Fibroblast of lung (primary cell): ENCODE measurements around the gene SEMA5A. TPM values are rescaled to one million over a fixed set of nuclear protein-coding genes. Genes with fewer than 3 reads are reported as not detected.

Experiments used
- DNase-seq, 2 donors: peaks; one replicate each; pipeline versions ENCODE4 v3.0.0 to v3.0.0-alpha.2; 2010; ENCODE audit warnings: low read depth in 2 of 2
- H2AFZ ChIP-seq: 2 replicates; pipeline ENCODE4 v1.5.1; 2012; ENCODE audit warnings: low read length, control low read depth, inconsistent platforms
- H3K27ac ChIP-seq: 2 replicates; pipeline ENCODE4 v1.5.1; 2011; ENCODE audit warnings: low read length, control low read depth; ENCODE audit not compliant: insufficient read depth
- H3K27me3 ChIP-seq: 2 replicates; pipeline ENCODE4 v1.5.1; 2011; ENCODE audit warnings: mild to moderate bottlenecking, low read length; ENCODE audit not compliant: control insufficient read depth, insufficient read depth
- H3K36me3 ChIP-seq: 2 replicates; pipeline ENCODE4 v1.5.1; 2011; ENCODE audit warnings: low read length; ENCODE audit not compliant: control insufficient read depth, insufficient read depth
- H3K4me1 ChIP-seq: 2 replicates; pipeline ENCODE4 v1.5.1; 2011; ENCODE audit warnings: low read length; ENCODE audit not compliant: control insufficient read depth, insufficient read depth; ENCODE audit errors: extremely low read depth
- H3K4me2 ChIP-seq: 2 replicates; pipeline ENCODE4 v1.5.1; 2011; ENCODE audit warnings: low read length, control low read depth; ENCODE audit not compliant: insufficient read depth; ENCODE audit errors: extremely low read depth
- H3K4me3 ChIP-seq, 4 experiments: fragments of 200-600 bp in 1 of 4; sonication (generic) in 1 of 4; replicated peaks in 1 of 4; 2 replicates each; pipeline ENCODE4 v1.5.1; 2011 to 2016; ENCODE audit warnings: low read length in 4 of 4, low read depth in 3 of 4, mild to moderate bottlenecking in 3 of 4, control low read depth in 2 of 4, inconsistent platforms in 1 of 4, mixed read lengths in 1 of 4; ENCODE audit not compliant: insufficient read depth in 1 of 4; ENCODE audit errors: control extremely low read depth in 1 of 4
- H3K79me2 ChIP-seq: 2 replicates; pipeline ENCODE4 v1.5.1; 2012; ENCODE audit warnings: mild to moderate bottlenecking, low read length, inconsistent platforms; ENCODE audit not compliant: control insufficient read depth, insufficient read depth
- H3K9ac ChIP-seq: 2 replicates; pipeline ENCODE4 v1.5.1; 2011; ENCODE audit warnings: mild to moderate bottlenecking, low read length, control low read depth; ENCODE audit not compliant: insufficient read depth
- H3K9me3 ChIP-seq: 2 replicates; pipeline ENCODE4 v1.5.1; 2012; ENCODE audit warnings: low read depth, low read length; ENCODE audit not compliant: control insufficient read depth, insufficient read depth
- H4K20me1 ChIP-seq: 2 replicates; pipeline ENCODE4 v1.5.1; 2011; ENCODE audit warnings: low read length; ENCODE audit not compliant: control insufficient read depth, insufficient read depth; ENCODE audit errors: extremely low read depth
- EZH2 ChIP-seq: IDR thresholded peaks from 2 replicates; pipeline ENCODE4 v1.5.1; 2012; ENCODE audit warnings: low read length, control low read depth, mild to moderate bottlenecking; ENCODE audit errors: missing control alignments
- polyA plus RNA-seq, 2 donors: library from polyadenylated mRNA; depleted of rRNA in 1 of 2; stranded (reverse) in 1 of 2; unstranded in 1 of 2; fragments of >200 nt; gene quantifications; 2 replicates each; pipeline ENCODE4 v1.2.1, GENCODE V29; 2011 to 2012; ENCODE audit warnings: missing spikeins in 1 of 2
- total RNA-seq: library from RNA; depleted of rRNA; stranded (reverse); fragments of >200 nt; gene quantifications from 2 replicates; pipeline ENCODE4 v1.2.1, GENCODE V29; 2014
- TF ChIP-seq, protein P1 (sequence below), 2 donors: IDR thresholded peaks in 1 of 2; conservative IDR thresholded peaks in 1 of 2; 1 replicate in 1 of 2; 2 replicates in 1 of 2; pipeline ENCODE4 v1.5.1; 2011 to 2012; ENCODE audit warnings: low read length in 2 of 2, control low read depth in 1 of 2, inconsistent platforms in 1 of 2, low read depth in 1 of 2, mild to moderate bottlenecking in 1 of 2

The SEMA5A gene
- total and polyA plus RNA-seq, 2 donors (not counting 1 experiment from before 2014, with no cell fraction given) = 30.6 to 49.0 TPM

DNA sequence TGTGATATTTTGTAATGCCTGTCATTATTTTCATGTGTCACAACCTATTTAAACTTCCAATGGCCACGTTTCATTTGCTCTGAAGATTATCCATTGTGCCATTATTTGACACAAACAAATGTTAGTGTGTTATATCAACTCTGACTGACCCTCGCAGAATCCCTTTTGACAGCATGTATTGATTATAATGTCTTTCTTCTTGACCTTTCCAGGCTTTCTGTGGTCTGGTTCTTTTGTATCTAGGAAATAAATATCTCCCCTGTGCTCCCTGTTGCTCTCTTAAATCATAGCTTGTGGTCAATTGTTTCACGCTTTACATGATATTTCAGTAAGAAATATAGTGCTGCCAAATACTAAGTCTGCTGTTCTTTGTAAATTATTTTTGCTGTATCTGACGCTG lies 442.6 kb downstream of the SEMA5A start:
- Histone ChIP-seq H3K36me3 (no peaks in the 10 kb centered on the region), H3K9ac (no peak overlapping the region), H2AFZ (no peak overlapping the region), H3K27ac (no peak overlapping the region), H3K9me3 (no peaks in the 10 kb centered on the region), H3K4me2 (no peak overlapping the region), H3K4me1 (peaks cover 3% of the 10 kb centered on the region), H4K20me1 (no peaks in the 10 kb centered on the region), H3K27me3 (no peaks in the 10 kb centered on the region), H3K79me2 (no peaks in the 10 kb centered on the region), H3K4me3 (no peak overlapping the region)
- TF ChIP-seq, protein P1, sequence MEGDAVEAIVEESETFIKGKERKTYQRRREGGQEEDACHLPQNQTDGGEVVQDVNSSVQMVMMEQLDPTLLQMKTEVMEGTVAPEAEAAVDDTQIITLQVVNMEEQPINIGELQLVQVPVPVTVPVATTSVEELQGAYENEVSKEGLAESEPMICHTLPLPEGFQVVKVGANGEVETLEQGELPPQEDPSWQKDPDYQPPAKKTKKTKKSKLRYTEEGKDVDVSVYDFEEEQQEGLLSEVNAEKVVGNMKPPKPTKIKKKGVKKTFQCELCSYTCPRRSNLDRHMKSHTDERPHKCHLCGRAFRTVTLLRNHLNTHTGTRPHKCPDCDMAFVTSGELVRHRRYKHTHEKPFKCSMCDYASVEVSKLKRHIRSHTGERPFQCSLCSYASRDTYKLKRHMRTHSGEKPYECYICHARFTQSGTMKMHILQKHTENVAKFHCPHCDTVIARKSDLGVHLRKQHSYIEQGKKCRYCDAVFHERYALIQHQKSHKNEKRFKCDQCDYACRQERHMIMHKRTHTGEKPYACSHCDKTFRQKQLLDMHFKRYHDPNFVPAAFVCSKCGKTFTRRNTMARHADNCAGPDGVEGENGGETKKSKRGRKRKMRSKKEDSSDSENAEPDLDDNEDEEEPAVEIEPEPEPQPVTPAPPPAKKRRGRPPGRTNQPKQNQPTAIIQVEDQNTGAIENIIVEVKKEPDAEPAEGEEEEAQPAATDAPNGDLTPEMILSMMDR (conservative IDR thresholded peaks at IDR 0.05 in 1 of 2, IDR thresholded peaks at IDR 0.05 in 1 of 2; ENCODE audit: low read depth in 1 of 2, low read length in 2 of 2) = no peak
- DNase-seq = no peak

DNA sequence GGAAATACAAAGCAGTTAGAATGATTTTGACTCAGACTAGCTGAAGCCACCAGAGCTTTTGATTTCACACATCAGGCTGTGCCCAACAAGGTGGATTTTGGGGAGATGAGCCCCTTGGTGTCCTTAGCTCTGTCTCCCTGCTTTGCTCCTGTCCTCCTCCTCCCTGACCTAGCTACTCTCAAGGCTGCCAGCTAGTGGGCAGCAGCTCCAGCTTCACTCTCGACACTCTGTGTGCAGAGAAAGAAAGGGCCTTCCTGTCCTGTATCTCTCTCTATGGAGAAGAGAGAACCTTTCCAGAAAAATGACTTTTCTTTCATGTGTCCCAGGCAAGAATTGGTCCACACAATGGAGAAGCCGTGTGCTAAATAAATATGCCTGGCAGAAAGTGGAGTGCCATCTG lies 446.2 kb downstream of the SEMA5A start:
- TF ChIP-seq, protein P1 (conservative IDR thresholded peaks at IDR 0.05 in 1 of 2, IDR thresholded peaks at IDR 0.05 in 1 of 2; ENCODE audit: low read depth in 1 of 2, low read length in 2 of 2) = no peak
- TF ChIP-seq EZH2 = no peak
- H3K4me2 ChIP-seq = no peak overlapping the region
- no peak overlapping the region for H3K4me3 ChIP-seq
- H3K27ac ChIP-seq = no peak overlapping the region
- H3K79me2 ChIP-seq = no peaks in the 10 kb centered on the region
- H3K36me3 ChIP-seq = no peaks in the 10 kb centered on the region
- no peaks in the 10 kb centered on the region for H3K9me3 ChIP-seq
- H3K9ac ChIP-seq = no peak overlapping the region
- H2AFZ ChIP-seq = no peak overlapping the region
- no peaks in the 10 kb centered on the region for H3K27me3 ChIP-seq
- no peak for DNase-seq
- peaks cover under 1% of the 10 kb centered on the region for H3K4me1 ChIP-seq
- H4K20me1 ChIP-seq = no peaks in the 10 kb centered on the region

DNA sequence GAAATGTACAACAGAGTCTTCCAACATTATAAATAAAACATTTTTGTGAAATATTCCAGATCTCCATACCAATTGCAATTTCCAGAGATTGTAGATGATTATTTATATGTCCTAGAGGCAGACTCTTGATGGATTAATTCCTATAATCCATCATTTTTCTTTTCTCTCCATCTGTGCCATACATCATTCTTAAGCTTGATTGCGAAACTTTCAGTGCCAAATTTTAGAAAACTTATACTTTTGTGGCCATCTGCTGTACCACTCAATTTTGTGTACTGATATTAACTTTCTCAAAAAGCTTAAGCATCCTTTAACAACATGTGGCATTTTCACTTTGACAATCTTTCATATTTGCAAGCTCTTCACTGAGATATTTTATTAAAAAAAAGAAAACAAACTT lies 446.9 kb downstream of the SEMA5A start:
- H4K20me1 ChIP-seq = no peaks in the 10 kb centered on the region
- TF ChIP-seq EZH2 = no peak
- TF ChIP-seq, protein P1 (conservative IDR thresholded peaks at IDR 0.05 in 1 of 2, IDR thresholded peaks at IDR 0.05 in 1 of 2; ENCODE audit: low read depth in 1 of 2, low read length in 2 of 2) = no peak
- no peaks in the 10 kb centered on the region for H3K4me1 ChIP-seq
- DNase-seq = no peak
- no peak overlapping the region for H2AFZ ChIP-seq
- H3K27me3 ChIP-seq = no peaks in the 10 kb centered on the region
- no peak overlapping the region for H3K9ac ChIP-seq
- H3K36me3 ChIP-seq = no peaks in the 10 kb centered on the region
- no peaks in the 10 kb centered on the region for H3K9me3 ChIP-seq
- no peaks in the 10 kb centered on the region for H3K79me2 ChIP-seq
- H3K27ac ChIP-seq = no peak overlapping the region
- H3K4me2 ChIP-seq = no peak overlapping the region
- no peak overlapping the region for H3K4me3 ChIP-seq
